ENCODE measurements around the gene DLL3. TPM values are rescaled to one million over a fixed set of nuclear protein-coding genes. Genes with fewer than 3 reads are reported as not detected.
A peak's percentile ranks its signal among the peaks of the same experiment; 100 is the strongest.

The DLL3 gene
- total and polyA plus RNA-seq, 9 of the 15 experiments (the other 6 are each of a cell fraction or from before 2014, with no cell fraction given), result 0.80 to 6.3 (median 1.2) TPM

DNA sequence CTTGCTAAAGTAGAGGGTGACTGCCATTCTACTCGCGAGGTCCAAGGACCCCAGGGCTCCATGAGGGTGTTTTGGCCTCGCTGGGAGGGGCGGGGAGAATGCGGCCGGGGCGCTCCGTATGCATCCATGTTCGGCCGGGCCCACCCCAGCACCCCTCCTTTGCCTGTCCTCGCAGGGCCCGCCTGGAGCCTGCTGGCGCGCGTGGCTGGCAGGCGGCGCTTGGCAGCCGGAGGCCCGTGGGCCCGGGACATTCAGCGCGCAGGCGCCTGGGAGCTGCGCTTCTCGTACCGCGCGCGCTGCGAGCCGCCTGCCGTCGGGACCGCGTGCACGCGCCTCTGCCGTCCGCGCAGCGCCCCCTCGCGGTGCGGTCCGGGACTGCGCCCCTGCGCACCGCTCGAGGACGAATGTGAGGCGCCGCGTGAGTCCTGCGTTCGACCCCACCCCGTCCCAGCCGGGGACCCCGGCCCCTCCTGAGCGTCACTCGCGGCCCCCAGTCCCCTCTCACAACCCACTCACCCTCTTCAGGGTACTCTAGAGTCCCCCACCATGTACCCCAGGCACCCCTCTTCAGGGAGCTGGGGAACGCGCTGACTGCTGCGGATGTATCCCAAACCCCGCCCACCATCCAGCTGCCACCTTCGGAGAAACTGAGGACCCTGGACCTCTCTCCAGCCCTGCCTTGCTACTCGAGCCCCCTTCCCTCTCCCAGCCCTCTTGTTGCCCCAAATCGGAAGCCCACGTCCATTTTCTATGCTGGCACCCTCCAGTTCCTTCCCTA, 4.1 kb downstream of the DLL3 start (continued):
- TF ChIP-seq, protein P1, sequence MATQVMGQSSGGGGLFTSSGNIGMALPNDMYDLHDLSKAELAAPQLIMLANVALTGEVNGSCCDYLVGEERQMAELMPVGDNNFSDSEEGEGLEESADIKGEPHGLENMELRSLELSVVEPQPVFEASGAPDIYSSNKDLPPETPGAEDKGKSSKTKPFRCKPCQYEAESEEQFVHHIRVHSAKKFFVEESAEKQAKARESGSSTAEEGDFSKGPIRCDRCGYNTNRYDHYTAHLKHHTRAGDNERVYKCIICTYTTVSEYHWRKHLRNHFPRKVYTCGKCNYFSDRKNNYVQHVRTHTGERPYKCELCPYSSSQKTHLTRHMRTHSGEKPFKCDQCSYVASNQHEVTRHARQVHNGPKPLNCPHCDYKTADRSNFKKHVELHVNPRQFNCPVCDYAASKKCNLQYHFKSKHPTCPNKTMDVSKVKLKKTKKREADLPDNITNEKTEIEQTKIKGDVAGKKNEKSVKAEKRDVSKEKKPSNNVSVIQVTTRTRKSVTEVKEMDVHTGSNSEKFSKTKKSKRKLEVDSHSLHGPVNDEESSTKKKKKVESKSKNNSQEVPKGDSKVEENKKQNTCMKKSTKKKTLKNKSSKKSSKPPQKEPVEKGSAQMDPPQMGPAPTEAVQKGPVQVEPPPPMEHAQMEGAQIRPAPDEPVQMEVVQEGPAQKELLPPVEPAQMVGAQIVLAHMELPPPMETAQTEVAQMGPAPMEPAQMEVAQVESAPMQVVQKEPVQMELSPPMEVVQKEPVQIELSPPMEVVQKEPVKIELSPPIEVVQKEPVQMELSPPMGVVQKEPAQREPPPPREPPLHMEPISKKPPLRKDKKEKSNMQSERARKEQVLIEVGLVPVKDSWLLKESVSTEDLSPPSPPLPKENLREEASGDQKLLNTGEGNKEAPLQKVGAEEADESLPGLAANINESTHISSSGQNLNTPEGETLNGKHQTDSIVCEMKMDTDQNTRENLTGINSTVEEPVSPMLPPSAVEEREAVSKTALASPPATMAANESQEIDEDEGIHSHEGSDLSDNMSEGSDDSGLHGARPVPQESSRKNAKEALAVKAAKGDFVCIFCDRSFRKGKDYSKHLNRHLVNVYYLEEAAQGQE (IDR thresholded peaks at IDR 0.05; ENCODE audit: borderline replicate concordance), result peak; percentile 49; the same call in 1 of the 2 replicates
- TF ChIP-seq, protein P1 (CRISPR knock-in tag; IDR thresholded peaks at IDR 0.05; ENCODE audit: low read depth), result no peak
- peak; percentile 44 to 64; a peak in 3 of 4 replicates for TF ChIP-seq MAZ (CRISPR knock-in tag; conservative IDR thresholded peaks at IDR 0.05 in 1 of 2, IDR thresholded peaks at IDR 0.05 in 1 of 2)
- TF ChIP-seq, protein P2, sequence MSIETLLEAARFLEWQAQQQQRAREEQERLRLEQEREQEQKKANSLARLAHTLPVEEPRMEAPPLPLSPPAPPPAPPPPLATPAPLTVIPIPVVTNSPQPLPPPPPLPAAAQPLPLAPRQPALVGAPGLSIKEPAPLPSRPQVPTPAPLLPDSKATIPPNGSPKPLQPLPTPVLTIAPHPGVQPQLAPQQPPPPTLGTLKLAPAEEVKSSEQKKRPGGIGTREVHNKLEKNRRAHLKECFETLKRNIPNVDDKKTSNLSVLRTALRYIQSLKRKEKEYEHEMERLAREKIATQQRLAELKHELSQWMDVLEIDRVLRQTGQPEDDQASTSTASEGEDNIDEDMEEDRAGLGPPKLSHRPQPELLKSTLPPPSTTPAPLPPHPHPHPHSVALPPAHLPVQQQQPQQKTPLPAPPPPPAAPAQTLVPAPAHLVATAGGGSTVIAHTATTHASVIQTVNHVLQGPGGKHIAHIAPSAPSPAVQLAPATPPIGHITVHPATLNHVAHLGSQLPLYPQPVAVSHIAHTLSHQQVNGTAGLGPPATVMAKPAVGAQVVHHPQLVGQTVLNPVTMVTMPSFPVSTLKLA (conservative IDR thresholded peaks at IDR 0.05), result peak in 1 of 2 experiments; percentile 26; a peak in 1 of 4 replicates
- no peak for TF ChIP-seq ZFP1 (CRISPR knock-in tag; IDR thresholded peaks at IDR 0.05)
- TF ChIP-seq ETV5 (CRISPR knock-in tag; IDR thresholded peaks at IDR 0.05; ENCODE audit: low read depth), result peak; percentile 51; the same call in 1 of the 2 replicates
- TF ChIP-seq GABPA (tag; conservative IDR thresholded peaks at IDR 0.05; ENCODE audit: low read depth), result no peak
- TF ChIP-seq RBBP5 (IDR thresholded peaks at IDR 0.05; ENCODE audit: borderline replicate concordance, insufficient read depth, low read length, poor library complexity, severe bottlenecking), result no peak
- TF ChIP-seq ZNF282 (CRISPR knock-in tag; IDR thresholded peaks at IDR 0.05), result peak; percentile 99
- TF ChIP-seq HSF4 (CRISPR knock-in tag; IDR thresholded peaks at IDR 0.05; ENCODE audit: borderline replicate concordance), result no peak
- TF ChIP-seq, protein P3, sequence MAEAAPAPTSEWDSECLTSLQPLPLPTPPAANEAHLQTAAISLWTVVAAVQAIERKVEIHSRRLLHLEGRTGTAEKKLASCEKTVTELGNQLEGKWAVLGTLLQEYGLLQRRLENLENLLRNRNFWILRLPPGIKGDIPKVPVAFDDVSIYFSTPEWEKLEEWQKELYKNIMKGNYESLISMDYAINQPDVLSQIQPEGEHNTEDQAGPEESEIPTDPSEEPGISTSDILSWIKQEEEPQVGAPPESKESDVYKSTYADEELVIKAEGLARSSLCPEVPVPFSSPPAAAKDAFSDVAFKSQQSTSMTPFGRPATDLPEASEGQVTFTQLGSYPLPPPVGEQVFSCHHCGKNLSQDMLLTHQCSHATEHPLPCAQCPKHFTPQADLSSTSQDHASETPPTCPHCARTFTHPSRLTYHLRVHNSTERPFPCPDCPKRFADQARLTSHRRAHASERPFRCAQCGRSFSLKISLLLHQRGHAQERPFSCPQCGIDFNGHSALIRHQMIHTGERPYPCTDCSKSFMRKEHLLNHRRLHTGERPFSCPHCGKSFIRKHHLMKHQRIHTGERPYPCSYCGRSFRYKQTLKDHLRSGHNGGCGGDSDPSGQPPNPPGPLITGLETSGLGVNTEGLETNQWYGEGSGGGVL (CRISPR knock-in tag; IDR thresholded peaks at IDR 0.05), result no peak
- peak; percentile 82 for TF ChIP-seq BHLHE40 (IDR thresholded peaks at IDR 0.05; ENCODE audit: low read length)
- TF ChIP-seq HOXB6 (CRISPR knock-in tag; IDR thresholded peaks at IDR 0.05; ENCODE audit: borderline replicate concordance), result no peak
- no peak for TF ChIP-seq PTRF (tag; IDR thresholded peaks at IDR 0.05)
- TF ChIP-seq ZC3H8 (IDR thresholded peaks at IDR 0.05), result no peak

Data from K562 (cell line).